Mesothelial cell of epicardium (in vitro differentiated cells): Measurements from ENCODE around the gene DNAH17. TPM values are rescaled to one million over a fixed set of nuclear protein-coding genes. Genes with fewer than 3 reads are reported as not detected.

Experiments
- DNase-seq, 2 experiments: peaks; one replicate each; pipeline ENCODE4 v3.0.0; 2021; ENCODE audit warnings: low spot score in 2 of 2; ENCODE audit not compliant: unreplicated experiment in 2 of 2
- H3K27ac Mint-ChIP-seq: 2 replicates; pipeline ENCODE4 v1.8.0; 2021; ENCODE audit warnings: mixed read lengths
- H3K27me3 Mint-ChIP-seq: 2 replicates; pipeline ENCODE4 v1.8.0; 2021; ENCODE audit warnings: low read depth, mixed read lengths
- H3K36me3 Mint-ChIP-seq: 2 replicates; pipeline ENCODE4 v1.8.0; 2021; ENCODE audit warnings: mixed read lengths
- H3K4me1 Mint-ChIP-seq: 2 replicates; pipeline ENCODE4 v1.8.0; 2021; ENCODE audit warnings: mixed read lengths
- H3K4me3 Mint-ChIP-seq: 2 replicates; pipeline ENCODE4 v1.8.0; 2021; ENCODE audit warnings: mild to moderate bottlenecking, moderate library complexity, mixed read lengths
- H3K9me3 Mint-ChIP-seq: 2 replicates; pipeline ENCODE4 v1.8.0; 2021; ENCODE audit warnings: mixed read lengths
- CTCF ChIP-seq: fragments of 200-600 bp; sonication (generic); IDR thresholded peaks from one replicate; pipeline ENCODE4 v1.5.0; 2021; ENCODE audit warnings: antibody characterized with exemption; ENCODE audit not compliant: unreplicated experiment
- total RNA-seq: library from RNA; stranded (reverse); gene quantifications from 3 replicates; pipeline ENCODE4 v1.2.1, GENCODE V29; 2021

Gene DNAH17
- total RNA-seq, 1 donor from 2014 or later = 0.87 TPM

GRCh38 chr17:78490673-78491072 is 86.5 kb downstream of the DNAH17 start:
- no peak for TF ChIP-seq CTCF
- H3K4me3 Mint-ChIP-seq = no peak overlapping the region
- H3K27ac Mint-ChIP-seq = no peak overlapping the region
- H3K4me1 Mint-ChIP-seq = no peaks in the 10 kb centered on the region
- DNase-seq = no peak
- no peaks in the 10 kb centered on the region for H3K9me3 Mint-ChIP-seq
- H3K27me3 Mint-ChIP-seq = peaks cover 6% of the 10 kb centered on the region
- no peaks in the 10 kb centered on the region for H3K36me3 Mint-ChIP-seq

DNA sequence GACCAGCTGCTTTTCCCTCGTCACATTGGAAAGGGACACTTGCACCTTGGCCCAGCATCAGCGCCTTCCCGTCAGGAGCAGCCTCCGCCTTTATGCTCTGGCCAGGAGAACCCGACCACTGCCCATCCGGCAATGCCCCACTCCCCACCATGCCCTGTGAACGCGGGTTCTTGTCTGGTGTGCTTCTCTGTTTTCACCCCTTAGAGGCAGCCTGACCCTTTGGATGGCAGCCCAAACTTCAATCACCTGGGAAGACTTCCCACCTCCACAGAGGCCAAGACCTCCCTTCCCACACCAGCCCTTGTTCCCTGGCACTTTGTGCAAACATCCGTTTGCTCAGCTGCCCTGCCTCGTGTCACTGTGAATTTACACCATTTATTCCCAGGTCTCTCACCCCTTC is 87.0 kb downstream of the DNAH17 start:
- no peak for DNase-seq
- Mint-ChIP-seq H3K4me3 (no peak overlapping the region), H3K9me3 (no peaks in the 10 kb centered on the region), H3K36me3 (no peaks in the 10 kb centered on the region), H3K27ac (no peak overlapping the region), H3K4me1 (no peaks in the 10 kb centered on the region), H3K27me3 (peaks cover 6% of the 10 kb centered on the region)
- TF ChIP-seq CTCF = no peak

- DNase-seq = no peak
- Mint-ChIP-seq H3K4me1 (peaks cover 4% of the 10 kb centered on the region), H3K36me3 (no peaks in the 10 kb centered on the region), H3K27ac (no peak overlapping the region), H3K27me3 (peaks cover 12% of the 10 kb centered on the region), H3K4me3 (no peak overlapping the region), H3K9me3 (no peaks in the 10 kb centered on the region)
- TF ChIP-seq CTCF = no peak
These were observed 88.1 kb downstream of the DNAH17 start for GRCh38 chr17:78488867-78489634.

DNA sequence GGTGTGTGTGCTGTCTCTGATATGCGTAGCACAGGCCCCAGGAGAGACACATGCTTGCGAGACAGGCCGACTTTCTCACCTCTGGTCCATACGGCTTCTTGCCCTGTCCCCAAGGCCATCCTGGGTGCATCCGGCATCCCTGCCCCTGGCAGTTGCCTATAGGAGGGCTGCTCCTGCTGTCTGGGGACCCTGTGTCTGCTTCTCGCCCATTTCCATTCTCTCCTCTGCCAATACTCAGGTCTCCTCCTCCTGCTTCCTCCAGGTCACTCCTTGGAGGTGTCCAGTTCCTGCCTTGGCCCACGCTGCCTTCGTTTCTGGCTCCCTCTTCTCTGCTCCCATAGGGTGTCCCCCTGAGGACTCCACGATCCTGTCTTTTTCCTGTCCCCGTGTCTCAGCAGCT is 89.0 kb downstream of the DNAH17 start:
- H3K9me3 Mint-ChIP-seq = no peaks in the 10 kb centered on the region
- no peak overlapping the region for H3K27ac Mint-ChIP-seq
- peaks cover 11% of the 10 kb centered on the region for H3K27me3 Mint-ChIP-seq
- peaks cover 5% of the 10 kb centered on the region for H3K4me1 Mint-ChIP-seq
- no peak overlapping the region for H3K4me3 Mint-ChIP-seq
- DNase-seq = no peak
- no peaks in the 10 kb centered on the region for H3K36me3 Mint-ChIP-seq
- no peak for TF ChIP-seq CTCF

DNA sequence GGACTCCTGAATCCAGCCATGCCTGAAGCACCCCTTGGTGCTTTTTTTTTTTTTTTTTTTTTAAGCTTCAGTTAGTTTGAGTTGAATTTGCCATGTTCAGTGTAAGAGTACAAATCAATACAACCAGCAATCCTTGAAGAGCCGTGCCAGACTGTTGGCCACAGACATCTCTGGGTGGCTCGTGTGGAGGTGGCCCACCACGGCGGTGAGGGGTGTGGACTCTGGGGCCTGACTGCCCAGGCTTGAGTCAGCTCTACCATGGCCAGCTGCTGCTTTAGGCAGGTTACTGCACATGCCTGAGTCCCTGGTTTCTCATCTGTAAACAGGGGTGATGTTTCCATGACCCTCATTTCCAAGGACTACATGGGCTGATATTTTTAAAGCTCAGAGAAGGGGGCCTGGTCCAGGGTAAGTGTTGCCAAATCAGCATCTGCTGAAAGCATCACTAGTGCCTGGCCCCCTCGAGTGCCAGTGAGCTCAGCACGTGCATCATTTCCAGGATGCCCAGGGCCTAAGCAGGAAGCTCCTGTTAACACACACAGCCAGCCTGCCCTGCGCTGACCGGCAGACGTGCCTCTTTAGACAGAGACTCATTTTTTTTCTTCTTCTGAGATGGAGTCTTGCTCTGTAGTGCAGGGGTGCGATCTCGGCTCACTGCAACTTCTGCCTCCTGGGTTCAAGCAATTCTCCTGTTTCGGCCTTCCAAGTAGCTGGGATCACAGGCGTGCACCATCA is 90.1 kb downstream of the DNAH17 start:
- Mint-ChIP-seq H3K4me1 (peaks cover 5% of the 10 kb centered on the region), H3K27me3 (peaks cover 13% of the 10 kb centered on the region), H3K4me3 (no peak overlapping the region), H3K36me3 (no peaks in the 10 kb centered on the region), H3K27ac (no peak overlapping the region), H3K9me3 (no peaks in the 10 kb centered on the region)
- TF ChIP-seq CTCF = no peak
- DNase-seq = no peak
